SK-N-SH treated with all-trans-retinoic acid at 6 μM for 48 hours (cell line): ENCODE data around the gene PLEKHG5.

Experiments
- GLIS3 ChIP-seq: fragments of 250-450 bp; sonication (Bioruptor Pico); IDR thresholded peaks from 2 replicates; pipeline ENCODE4 v1.5.0; 2020; ENCODE audit warnings: mild to moderate bottlenecking, moderate library complexity
- PATZ1 ChIP-seq: fragments of 250-450 bp; sonication (Bioruptor Pico); IDR thresholded peaks from 2 replicates; pipeline ENCODE4 v1.8.0; 2020; ENCODE audit warnings: mild to moderate bottlenecking, moderate library complexity, borderline replicate concordance
- PPARA ChIP-seq: fragments of 250-450 bp; sonication (Bioruptor Pico); IDR thresholded peaks from 2 replicates; pipeline ENCODE4 v1.5.0; 2020; ENCODE audit warnings: mild to moderate bottlenecking, borderline replicate concordance

- TF ChIP-seq PATZ1, result no peak
- TF ChIP-seq PPARA, result no peak
- TF ChIP-seq GLIS3 (CRISPR knock-in tag), result no peak
Measured at GRCh38 chr1:6497215-6497866, 5.9 kb upstream of the PLEKHG5 start.
